ENCODE measurements around the gene LCP1.

Gene LCP1

GRCh38 chr13:46126056-46126455 lies 55.9 kb downstream of the LCP1 start:
- no peak for DNase-seq

DNA sequence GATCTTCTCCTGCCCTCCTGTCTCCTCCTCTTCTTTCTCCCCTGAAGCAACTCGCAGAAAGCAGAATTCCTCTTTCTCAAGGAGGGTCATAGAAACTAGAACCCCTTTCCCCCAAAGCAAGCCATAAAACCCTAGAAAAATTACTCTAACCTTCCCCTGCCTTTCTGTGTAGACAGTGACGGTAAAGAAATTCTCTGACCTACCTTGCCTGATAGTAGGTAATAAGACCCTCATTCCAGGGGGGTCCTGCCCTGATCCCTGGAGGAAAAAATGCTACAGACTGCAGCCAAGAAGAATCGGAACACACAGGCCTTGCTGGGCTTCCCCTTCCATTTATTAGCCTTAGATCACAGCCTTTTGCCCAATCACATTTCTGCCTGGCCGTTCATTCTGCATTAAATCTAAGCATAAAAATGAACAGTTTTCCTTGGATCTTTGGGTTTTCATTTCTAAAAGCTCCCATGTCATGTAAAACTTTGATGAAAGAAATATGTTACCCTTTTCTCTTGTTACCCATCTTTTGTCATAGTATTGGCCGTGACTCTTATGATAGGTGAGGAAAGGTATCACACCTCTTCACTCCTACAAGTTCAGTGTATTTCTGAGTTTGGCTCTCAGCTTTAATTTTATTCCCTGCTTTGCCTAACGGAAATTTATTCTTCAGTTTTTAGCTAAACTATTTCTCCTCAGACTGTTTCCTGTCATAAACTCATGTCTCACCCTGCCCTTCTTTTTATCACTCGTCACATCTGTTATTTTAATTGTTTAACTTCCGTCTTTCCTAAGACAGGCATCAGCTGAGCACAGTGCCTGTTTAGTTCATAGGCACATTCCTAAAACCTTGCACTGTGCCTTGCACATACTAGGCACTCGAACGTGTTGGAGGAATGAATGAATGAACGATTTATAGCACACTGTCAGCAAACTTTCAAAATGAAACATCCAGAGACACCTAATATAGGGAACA lies 56.7 kb downstream of the LCP1 start:
- no peak for DNase-seq

- no peak for DNase-seq
These were observed 57.4 kb downstream of the LCP1 start for GRCh38 chr13:46124531-46124966.

- DNase-seq, result no peak
These were observed 59.7 kb downstream of the LCP1 start for GRCh38 chr13:46122304-46122703.

DNA sequence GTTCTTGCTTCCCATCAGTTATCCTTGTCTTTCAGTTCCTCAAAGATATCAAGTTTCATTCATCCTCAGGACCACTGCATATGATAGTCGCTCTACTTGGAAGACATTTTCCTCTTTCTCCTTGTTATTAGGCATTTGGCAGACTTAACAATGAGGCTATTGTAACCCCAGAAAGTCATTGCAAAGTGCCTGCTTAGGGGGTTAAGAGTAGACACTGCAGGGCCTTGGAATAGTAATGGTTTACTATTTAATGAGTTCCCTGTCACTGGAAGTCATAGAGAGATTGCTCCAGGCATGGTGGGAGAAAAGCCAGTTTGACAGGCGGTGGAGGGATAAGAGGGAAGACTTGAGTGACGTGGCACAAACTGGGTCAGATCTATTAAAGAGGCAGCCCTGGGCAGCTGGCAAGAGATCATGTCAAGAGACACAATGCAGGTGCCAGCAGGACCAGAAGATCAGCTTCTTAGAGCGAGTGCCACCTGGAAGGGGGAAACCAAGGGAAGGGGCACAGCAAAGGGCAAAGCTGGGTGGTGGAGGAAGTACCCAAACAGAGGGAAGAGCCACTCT lies 60.3 kb downstream of the LCP1 start:
- DNase-seq, result no peak

- DNase-seq, result no peak
These were observed 60.9 kb downstream of the LCP1 start for GRCh38 chr13:46121033-46121432.

- DNase-seq, result no peak
These were observed 61.9 kb downstream of the LCP1 start for GRCh38 chr13:46119883-46120614.

DNA sequence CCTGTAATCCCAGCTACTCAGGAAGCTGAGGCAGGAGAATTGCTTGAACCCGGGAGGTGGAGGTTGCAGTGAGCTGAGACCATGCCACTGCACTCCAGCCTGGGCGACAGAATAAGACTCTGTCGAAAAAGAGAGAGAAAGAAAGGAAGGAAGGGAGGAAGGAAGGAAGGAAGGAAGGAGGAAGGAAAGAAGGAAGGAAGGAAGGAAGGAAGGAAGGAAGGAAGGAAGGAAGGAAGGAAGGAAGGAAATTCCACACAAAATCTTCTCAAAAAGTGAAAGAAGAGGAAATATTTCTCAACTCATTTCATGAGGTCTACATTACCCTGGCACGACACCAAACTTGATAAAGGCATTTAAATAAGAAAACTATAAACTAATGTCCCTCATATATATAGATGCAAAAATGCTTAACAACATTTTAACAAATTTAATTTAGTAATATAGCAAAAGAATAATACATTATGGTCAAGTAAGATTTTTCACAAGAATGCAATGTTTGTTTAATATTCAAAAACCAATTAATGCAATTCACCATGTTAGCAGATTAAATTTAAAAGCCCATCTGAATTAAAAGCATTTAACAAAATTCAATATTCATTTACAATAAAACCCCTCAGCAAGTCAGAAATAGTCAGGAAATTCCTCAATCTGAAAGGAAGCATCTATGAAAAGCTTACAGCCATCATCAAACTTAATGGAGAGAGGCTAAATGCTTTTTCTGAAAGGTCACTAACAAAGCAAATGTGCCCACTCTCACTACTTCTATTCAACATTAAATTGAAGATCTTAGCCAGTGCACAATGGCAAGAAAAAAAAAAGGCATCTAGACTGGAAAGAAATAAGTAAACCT lies 65.1 kb downstream of the LCP1 start:
- DNase-seq, result no peak

GRCh38 chr13:46114613-46115012 lies 67.4 kb downstream of the LCP1 start:
- no peak for DNase-seq

GRCh38 chr13:46113596-46113995 lies 68.4 kb downstream of the LCP1 start:
- no peak for DNase-seq

DNA sequence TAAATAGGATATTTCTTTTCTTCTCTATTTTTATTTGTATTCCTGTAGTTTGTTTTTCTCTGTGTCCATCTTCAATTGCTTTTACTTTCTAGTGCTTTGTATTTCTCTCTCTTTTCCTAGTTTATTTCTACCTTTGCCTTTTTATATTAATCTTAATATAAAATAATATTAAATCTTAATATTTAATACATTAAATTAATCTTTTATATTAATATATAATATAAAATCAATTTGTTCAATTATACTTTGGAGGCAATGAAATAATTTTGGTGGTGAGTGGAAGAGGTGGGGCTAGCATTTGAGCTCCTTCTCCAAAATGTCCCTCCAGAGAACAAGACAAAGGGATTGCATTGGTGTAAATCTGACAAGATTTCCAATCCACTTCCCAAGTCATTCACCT lies 70.8 kb downstream of the LCP1 start:
- no peak for DNase-seq

DNA sequence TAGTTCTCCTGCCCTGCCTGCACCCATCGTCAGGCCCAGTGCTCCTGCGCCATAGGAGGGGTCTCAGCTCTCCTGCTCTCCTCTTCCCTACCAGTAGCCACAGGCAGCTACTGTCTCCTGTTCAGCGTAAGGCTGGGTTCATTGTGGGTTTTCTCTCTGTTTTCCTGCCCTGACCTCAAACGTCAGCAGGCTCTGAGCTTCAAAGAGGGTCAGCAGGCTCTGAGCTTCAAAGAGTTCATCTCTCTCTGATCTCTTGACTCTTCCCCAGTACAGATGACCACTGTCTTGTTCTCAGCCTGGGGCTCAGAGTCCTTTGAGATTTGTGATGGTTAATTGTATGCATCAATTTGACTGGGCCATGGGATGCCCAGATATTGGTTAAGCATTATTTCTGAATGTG lies 72.5 kb downstream of the LCP1 start:
- DNase-seq, result no peak

DNA sequence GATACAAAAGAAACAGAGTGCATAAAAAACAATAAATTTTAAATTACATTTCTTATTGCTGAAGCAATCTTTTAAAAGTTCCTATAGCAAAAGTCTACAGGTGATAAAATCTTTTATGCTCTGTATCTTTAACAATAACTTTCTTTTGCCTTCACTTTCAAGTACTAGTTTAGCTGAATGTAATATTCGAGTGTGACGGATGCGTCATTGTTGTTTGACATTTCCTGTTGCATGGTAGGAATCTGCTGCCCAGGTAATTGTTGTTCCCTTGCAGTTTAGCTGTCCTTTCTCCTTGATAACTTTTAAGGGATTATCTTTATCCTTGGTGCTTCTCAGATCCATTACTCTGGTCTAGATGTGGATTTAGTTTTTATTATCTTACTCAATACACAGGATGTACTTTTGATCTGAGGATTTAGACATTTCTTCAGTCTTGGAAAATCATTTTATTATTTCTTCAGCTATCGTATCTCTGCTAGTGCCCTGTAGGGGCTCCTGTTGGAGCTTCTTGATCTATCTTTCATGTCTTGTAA lies 75.1 kb downstream of the LCP1 start:
- DNase-seq, result peak; percentile 24

DNA sequence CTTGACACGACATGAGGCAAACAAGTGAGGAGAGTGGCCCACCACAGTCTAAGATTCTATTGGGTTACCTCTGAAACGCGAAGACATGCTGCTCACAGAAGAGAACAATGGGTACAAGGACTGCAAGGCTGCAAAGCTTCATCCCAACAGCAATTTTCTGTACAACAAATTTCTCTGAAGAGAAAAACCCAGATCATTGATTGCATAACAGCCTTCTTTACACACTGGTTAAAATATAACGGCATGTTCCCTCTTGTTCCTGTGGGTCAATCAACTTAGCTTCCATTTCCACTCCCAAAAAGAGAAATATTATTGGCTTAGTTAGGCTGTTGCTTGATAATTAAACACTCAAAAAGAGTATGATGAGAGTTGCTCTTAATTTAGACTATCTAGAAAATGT lies 77.1 kb downstream of the LCP1 start, which contains the start of gene CPB2:
CPB2 (minus strand) TSS at position 166 of the 400 bp plus-strand sequence; CDS start at position 142, 24 bp downstream.
- DNase-seq, result no peak

GRCh38 chr13:46103037-46103436 lies 78.9 kb downstream of the LCP1 start:
- no peak for DNase-seq

DNA sequence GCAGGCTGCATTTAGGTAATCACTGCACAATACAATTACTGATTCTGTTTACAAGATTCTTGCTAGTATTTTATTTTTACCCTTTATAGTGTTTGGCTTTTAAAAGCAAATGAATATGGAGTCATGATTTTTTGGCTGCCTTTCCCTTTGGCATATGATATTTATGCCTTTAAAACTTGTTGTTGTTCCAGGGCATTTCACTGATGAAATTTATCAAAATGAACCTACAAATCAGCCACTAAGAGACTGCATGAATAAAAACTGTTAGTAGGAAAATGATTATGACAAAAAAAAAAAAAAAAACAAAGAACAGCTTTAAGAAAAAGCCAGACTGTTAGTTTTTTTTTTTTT lies 79.7 kb downstream of the LCP1 start:
- DNase-seq, result no peak

DNA sequence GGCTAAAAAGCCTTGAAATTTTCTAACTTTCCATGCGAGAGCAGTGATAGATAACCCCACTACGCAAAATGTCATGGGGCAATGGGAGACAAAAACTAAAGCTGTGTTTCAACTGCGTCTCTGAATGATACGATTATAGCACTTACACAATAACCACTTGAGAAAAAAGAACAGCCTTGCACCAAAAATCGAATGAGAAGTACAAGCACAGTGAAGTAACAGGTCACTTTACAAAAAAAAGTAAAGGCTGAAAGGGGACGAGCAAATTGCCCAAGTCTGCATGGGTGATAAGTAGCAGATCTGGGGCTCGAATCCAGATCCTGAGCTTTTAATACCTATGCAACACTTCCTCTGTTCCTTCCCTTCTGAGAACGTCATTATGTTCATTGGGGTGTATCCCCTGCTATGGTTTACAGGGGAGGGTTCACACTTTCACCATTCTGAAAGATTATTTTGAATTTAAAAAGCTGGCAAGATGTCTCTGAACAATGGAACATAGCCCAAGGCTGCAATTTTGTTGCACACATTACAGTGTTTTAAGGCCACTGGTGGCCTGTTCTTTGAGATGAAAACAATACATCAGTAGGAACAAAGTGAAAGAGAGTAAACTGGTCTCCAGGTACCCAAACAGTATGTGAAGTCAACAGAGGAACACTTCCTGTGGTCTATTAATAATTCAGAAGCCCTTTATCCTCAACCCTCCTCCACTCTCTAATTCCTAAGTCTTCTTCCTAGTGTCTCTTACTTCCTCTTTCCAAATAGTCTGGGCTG lies 80.3 kb downstream of the LCP1 start:
- DNase-seq, result peak; percentile 81

- no peak for DNase-seq
These were observed 81.0 kb downstream of the LCP1 start for GRCh38 chr13:46101002-46101401.

DNA sequence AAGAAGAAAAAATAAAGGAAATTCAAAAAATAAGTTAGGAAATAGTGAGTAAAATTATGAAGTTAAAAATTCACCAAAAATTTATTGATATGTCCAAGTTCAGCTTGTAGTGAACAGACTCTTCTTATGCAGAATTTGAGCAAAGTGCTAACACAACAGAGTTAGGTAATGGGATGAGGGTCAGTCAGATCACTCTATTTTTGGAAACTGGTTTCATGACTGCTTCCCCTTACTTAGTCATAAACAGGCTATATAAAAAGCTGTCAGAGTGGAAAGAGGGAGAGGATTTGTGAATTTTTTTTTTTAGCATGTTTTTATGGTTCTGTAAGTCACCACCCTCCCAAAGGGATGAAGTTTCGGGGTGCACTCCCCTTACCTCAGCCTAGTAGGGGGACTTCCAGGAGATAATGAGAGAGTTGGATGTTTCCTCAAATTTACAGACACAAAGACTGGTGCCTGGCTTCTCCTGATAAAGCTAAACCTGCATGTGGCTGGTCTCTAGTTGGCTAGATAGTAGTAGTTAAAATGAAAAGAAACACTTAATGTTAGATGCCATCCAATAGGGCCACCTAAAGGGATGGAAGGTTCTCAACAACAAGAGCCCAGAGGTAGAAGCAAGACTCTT lies 81.7 kb downstream of the LCP1 start:
- DNase-seq, result no peak

DNA sequence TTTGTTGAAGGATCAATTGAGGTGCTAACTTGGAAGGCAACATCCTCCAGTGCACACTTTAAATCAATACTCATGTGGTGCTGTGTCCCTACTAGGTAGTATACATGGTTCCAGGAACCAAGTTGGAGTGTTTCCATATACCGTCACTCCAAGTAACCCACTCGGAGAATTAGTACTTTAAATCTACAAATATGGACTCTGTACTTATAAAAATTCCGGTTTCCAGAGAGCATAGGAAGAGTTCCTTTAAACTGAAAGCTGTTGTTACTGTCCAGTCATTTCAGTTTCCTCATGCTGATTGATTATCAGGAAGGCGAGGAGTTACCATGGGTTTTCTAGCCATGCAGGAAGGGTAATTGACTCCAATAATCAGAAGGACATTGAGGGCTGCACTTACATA lies 84.3 kb downstream of the LCP1 start:
- DNase-seq, result no peak

DNA sequence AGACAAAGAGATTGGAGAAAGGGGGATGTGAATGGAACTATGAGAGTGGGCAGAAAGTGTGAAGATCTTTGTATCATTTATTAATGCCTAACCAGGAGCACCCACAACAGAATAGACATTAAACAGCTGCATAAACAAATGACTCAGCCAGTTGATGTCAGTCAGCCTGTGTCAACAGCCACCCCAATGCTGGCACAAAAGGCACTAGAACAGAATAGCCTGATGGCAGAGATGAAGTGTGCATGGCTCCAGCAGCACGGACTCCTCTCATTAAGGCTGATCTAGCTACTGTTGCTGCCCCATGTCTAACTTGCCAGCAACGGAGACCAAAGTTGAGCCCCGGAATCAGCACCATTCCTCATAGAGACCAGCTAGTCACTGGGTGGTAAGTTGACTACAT lies 85.0 kb downstream of the LCP1 start:
- DNase-seq, result peak; percentile 92
